A673 (cell line): ENCODE results near the gene GPR137C.

ENCODE experiments used
- EZH2 ChIP-seq: fragments of 200-600 bp; sonication (generic); IDR thresholded peaks from 2 replicates; pipeline ENCODE4 v1.6.1; 2017; ENCODE audit warnings: borderline replicate concordance, low read depth, mild to moderate bottlenecking, mixed read lengths, antibody characterized with exemption, low read length; ENCODE audit not compliant: poor library complexity, severe bottlenecking
- TF ChIP-seq, protein P1 (sequence below): fragments of 300-800, 200-600 bp; sonication (generic); conservative IDR thresholded peaks from 2 replicates; pipeline ENCODE4 v1.5.1; 2017; ENCODE audit warnings: low read depth, mild to moderate bottlenecking, antibody characterized with exemption, low read length, moderate library complexity, mixed read lengths

DNA sequence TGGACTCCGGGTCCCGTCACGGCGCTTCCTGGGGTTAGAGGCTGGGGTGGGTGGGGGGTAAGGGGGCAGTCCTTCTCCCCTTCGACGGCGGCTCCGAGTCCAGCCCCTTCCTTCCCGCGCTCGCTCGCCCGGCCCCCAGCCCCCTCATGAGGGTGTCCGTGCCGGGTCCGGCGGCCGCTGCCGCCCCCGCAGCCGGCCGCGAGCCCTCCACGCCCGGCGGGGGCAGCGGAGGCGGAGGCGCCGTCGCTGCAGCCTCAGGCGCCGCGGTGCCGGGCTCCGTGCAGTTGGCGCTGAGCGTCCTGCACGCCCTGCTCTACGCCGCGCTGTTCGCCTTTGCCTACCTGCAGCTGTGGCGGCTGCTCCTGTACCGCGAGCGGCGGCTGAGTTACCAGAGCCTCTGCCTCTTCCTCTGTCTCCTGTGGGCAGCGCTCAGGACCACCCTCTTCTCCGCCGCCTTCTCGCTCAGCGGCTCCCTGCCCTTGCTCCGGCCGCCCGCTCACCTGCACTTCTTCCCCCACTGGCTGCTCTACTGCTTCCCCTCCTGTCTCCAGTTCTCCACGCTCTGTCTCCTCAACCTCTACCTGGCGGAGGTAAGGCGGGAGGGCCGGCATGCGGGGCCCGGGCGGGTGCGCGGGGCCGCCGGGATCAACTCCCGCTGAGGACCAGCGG, 500 bp downstream of the GPR137C start:
- TF ChIP-seq, protein P1, sequence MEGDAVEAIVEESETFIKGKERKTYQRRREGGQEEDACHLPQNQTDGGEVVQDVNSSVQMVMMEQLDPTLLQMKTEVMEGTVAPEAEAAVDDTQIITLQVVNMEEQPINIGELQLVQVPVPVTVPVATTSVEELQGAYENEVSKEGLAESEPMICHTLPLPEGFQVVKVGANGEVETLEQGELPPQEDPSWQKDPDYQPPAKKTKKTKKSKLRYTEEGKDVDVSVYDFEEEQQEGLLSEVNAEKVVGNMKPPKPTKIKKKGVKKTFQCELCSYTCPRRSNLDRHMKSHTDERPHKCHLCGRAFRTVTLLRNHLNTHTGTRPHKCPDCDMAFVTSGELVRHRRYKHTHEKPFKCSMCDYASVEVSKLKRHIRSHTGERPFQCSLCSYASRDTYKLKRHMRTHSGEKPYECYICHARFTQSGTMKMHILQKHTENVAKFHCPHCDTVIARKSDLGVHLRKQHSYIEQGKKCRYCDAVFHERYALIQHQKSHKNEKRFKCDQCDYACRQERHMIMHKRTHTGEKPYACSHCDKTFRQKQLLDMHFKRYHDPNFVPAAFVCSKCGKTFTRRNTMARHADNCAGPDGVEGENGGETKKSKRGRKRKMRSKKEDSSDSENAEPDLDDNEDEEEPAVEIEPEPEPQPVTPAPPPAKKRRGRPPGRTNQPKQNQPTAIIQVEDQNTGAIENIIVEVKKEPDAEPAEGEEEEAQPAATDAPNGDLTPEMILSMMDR = no peak
- TF ChIP-seq EZH2 = no peak
